Neural progenitor cell (in vitro differentiated cells): ENCODE results near the gene CALY.

ENCODE experiments used
- EZH2 ChIP-seq: fragments of 200-600 bp; sonication (generic); IDR thresholded peaks from 2 replicates; pipeline ENCODE4 v1.6.1; 2017; ENCODE audit warnings: antibody characterized with exemption, mild to moderate bottlenecking, moderate library complexity
- EZH2phosphoT487 ChIP-seq: fragments of 200-600 bp; sonication (generic); IDR thresholded peaks from 2 replicates; pipeline ENCODE4 v1.6.1; 2017; ENCODE audit warnings: antibody characterized with exemption
- TF ChIP-seq, protein P1 (sequence below): fragments of 200-600 bp; sonication (generic); IDR thresholded peaks from 2 replicates; pipeline ENCODE4 v1.5.1; 2017; ENCODE audit warnings: antibody characterized with exemption, mild to moderate bottlenecking

GRCh38 chr10:133314911-133315310, 21.8 kb downstream of the CALY start:
- TF ChIP-seq, protein P1, sequence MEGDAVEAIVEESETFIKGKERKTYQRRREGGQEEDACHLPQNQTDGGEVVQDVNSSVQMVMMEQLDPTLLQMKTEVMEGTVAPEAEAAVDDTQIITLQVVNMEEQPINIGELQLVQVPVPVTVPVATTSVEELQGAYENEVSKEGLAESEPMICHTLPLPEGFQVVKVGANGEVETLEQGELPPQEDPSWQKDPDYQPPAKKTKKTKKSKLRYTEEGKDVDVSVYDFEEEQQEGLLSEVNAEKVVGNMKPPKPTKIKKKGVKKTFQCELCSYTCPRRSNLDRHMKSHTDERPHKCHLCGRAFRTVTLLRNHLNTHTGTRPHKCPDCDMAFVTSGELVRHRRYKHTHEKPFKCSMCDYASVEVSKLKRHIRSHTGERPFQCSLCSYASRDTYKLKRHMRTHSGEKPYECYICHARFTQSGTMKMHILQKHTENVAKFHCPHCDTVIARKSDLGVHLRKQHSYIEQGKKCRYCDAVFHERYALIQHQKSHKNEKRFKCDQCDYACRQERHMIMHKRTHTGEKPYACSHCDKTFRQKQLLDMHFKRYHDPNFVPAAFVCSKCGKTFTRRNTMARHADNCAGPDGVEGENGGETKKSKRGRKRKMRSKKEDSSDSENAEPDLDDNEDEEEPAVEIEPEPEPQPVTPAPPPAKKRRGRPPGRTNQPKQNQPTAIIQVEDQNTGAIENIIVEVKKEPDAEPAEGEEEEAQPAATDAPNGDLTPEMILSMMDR: no peak
- TF ChIP-seq EZH2 (no peak), EZH2phosphoT487 (no peak)
